ENCODE data around the gene CNKSR3.

CNKSR3 gene

DNA sequence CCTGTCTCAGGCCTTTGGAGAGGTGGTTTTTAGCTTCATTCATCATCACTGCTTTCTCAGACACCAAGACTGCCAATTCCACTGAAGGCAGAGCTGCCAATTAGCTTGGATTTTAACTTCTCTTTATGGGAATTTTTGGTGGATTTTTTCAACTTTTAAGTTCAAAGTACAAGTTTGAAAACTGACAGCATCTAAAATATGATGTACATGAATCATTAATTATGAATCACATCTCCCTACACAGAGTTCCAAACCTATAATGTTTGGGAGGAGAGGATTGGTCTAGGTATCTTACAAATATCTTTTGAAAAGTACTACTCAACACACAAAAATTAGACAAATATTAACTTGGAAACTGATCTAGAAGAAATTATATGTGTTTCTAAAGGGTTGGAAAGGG is 25.5 kb downstream of the CNKSR3 start:
- Mint-ChIP-seq H3K4me3 (no peak overlapping the region), H3K36me3 (ENCODE audit: low read depth) (no peaks in the 10 kb centered on the region), H3K4me1 (ENCODE audit: low read depth) (no peaks in the 10 kb centered on the region), H3K27ac (no peak overlapping the region), H3K9me3 (no peaks in the 10 kb centered on the region), H3K27me3 (ENCODE audit: low read depth) (no peaks in the 10 kb centered on the region)

DNA sequence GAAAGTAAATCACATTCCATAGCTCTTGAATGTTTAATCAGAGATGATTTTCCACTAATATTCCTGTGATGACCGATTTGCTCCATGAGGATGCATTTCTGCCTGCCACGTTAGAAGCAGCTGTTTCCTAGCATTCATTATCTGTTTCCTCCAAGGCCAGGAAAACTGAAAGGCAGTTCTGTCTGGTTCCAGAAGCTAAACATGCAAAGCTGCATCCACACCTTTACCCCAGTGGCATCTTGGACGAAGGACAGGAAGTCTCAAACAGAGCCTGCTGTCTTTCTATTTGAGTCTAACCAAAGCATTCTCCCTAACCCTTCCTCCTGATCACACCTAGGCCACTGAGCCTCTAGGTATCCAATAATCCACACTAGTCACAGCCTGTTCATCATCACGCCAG is 27.6 kb downstream of the CNKSR3 start:
- Mint-ChIP-seq H3K9me3 (no peaks in the 10 kb centered on the region), H3K4me1 (ENCODE audit: low read depth) (no peaks in the 10 kb centered on the region), H3K36me3 (ENCODE audit: low read depth) (no peaks in the 10 kb centered on the region), H3K4me3 (no peak overlapping the region), H3K27me3 (ENCODE audit: low read depth) (no peaks in the 10 kb centered on the region), H3K27ac (no peak overlapping the region)

DNA sequence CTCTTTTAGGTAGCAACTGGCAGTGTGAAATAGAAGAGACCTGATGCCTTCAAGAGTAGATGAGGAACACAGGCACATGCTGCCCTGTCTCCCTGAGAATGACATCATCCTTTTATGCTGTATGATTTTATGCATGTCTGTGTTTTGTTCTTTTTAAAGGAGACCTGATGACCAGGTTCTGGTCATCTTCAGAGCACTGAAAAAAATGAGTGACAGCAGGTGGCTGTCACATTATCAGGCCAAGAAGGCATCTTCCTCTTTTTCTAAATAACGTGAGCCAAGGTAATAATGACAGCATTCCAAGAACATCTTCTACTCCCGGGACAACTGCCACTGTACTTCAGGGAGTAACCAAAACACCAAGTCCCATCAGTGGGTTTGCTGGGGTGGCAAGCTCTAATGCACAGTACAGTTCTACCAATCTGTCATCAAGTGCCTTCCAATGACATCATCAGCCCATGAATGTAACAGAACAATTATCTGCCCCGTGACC is 28.9 kb downstream of the CNKSR3 start:
- H3K4me3 Mint-ChIP-seq, result no peak overlapping the region
- H3K27me3 Mint-ChIP-seq (ENCODE audit: low read depth), result no peaks in the 10 kb centered on the region
- no peaks in the 10 kb centered on the region for H3K9me3 Mint-ChIP-seq
- H3K4me1 Mint-ChIP-seq (ENCODE audit: low read depth), result no peaks in the 10 kb centered on the region
- H3K36me3 Mint-ChIP-seq (ENCODE audit: low read depth), result no peaks in the 10 kb centered on the region
- H3K27ac Mint-ChIP-seq, result no peak overlapping the region

DNA sequence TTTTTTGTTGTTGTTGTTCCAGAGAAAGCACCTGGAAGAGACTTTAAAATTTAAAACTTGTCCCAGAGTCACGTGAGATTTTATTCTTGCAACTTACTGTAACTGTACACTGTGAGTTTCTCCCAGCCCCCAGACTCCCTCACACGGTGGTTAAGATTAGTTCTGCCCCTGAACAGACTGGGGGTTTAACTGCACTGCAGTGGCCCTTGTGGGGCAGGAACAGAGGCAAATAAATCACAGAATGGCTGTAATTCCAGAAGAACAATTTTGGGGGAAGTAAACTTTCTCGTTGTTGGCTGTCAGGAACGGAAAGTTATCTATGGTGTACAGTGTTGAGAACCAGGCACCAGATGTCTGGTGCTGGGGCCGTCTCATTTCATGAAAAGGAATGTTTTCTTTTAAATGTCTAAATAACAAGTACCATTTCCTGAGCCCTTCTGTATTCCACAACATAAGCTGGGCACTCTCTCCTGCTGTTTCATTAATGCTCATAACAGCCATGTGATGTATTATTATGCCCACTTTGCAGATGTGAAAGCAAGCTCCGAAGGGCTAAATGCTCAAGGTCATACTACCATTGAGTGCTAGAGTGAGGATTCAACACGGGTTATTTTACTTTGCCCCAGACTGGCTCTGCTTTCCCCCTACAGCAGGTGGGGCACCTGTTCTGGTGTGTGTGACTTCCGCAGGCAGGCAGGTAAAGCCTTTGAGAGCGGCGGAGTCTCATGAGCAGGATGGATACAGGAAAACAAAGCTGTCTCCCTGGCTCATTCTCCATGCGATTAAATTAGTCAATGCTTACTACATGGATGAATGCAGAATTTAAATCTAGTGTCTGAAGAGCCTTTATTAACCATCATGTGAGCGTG is 30.5 kb downstream of the CNKSR3 start:
- no peak overlapping the region for H3K4me3 Mint-ChIP-seq
- H3K9me3 Mint-ChIP-seq, result no peaks in the 10 kb centered on the region
- H3K4me1 Mint-ChIP-seq (ENCODE audit: low read depth), result no peaks in the 10 kb centered on the region
- no peak overlapping the region for H3K27ac Mint-ChIP-seq
- no peaks in the 10 kb centered on the region for H3K36me3 Mint-ChIP-seq (ENCODE audit: low read depth)
- H3K27me3 Mint-ChIP-seq (ENCODE audit: low read depth), result no peaks in the 10 kb centered on the region

DNA sequence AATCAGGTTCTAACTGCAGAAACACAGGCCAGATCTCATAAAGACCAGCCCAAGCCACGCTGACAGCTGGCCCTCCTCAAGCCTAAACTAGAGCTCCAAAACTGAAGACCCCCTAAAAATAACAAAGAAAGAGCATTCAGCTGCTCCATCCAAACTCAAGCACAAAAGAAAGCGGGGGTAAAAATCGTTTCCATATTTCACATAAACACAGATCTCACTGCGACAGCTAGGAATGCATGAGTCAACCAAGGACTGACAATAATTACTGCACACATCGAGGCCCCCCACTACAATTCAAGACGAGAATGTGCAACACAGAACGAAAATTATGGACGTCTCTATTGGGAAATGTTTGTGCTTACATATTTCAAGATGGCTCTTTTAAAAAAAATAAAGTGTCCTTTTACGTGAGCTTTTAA is 31.1 kb downstream of the CNKSR3 start:
- no peaks in the 10 kb centered on the region for H3K9me3 Mint-ChIP-seq
- H3K4me1 Mint-ChIP-seq (ENCODE audit: low read depth), result no peaks in the 10 kb centered on the region
- H3K27ac Mint-ChIP-seq, result no peak overlapping the region
- no peaks in the 10 kb centered on the region for H3K27me3 Mint-ChIP-seq (ENCODE audit: low read depth)
- no peaks in the 10 kb centered on the region for H3K36me3 Mint-ChIP-seq (ENCODE audit: low read depth)
- no peak overlapping the region for H3K4me3 Mint-ChIP-seq

DNA sequence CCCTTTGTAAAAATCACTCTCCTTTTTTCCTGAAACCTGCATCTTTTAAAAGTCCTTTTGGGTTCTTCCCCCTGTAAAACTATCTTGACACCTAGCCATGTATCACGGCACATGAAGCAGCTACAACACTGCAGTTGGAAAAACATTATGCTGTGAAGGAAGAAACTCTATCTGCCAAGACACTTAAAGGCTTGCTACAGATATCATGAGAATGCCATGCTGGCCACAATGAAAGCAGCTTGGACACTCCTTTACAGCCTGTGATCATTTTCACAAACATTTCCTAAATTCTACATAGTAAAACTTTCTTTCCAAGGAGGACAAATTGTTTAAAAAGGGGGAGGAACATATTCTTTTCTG is 31.8 kb downstream of the CNKSR3 start:
- H3K27ac Mint-ChIP-seq, result no peak overlapping the region
- no peaks in the 10 kb centered on the region for H3K9me3 Mint-ChIP-seq
- no peak overlapping the region for H3K4me3 Mint-ChIP-seq
- H3K27me3 Mint-ChIP-seq (ENCODE audit: low read depth), result no peaks in the 10 kb centered on the region
- H3K36me3 Mint-ChIP-seq (ENCODE audit: low read depth), result no peaks in the 10 kb centered on the region
- H3K4me1 Mint-ChIP-seq (ENCODE audit: low read depth), result no peaks in the 10 kb centered on the region

DNA sequence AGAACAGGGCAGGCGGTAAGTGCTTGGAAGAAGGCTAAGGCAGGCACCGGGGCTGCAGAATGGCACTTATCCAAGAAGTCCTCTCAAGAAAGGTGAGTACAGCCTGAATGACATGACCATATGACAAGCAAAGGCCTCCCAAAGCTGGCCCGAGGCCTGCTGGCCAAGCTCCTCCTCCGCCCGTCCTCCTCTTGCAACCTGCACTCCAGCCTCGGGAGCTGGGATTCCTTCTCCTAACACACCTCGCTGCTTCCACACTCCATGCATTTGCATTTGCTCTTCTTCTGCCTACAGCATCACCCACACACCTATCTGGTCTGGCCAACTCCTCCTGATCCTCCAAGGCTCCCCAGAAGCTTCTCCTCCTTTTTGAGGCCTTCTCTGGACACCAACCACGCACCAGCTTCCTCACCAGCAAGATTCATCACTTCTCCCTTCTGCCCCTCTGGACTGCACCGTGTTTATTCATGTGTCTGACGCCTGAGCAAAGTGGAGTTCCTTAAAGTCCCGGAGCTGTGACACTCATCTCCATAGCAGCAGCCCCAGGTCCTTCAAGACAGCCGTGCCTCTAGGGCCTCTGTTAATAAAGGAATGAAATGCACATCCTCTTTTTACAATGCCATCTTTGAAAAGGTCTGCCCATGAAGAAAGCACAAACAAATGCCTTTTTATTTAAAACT is 32.3 kb downstream of the CNKSR3 start:
- Mint-ChIP-seq H3K4me3 (no peak overlapping the region), H3K9me3 (no peaks in the 10 kb centered on the region), H3K36me3 (ENCODE audit: low read depth) (no peaks in the 10 kb centered on the region), H3K4me1 (ENCODE audit: low read depth) (no peaks in the 10 kb centered on the region), H3K27me3 (ENCODE audit: low read depth) (no peaks in the 10 kb centered on the region), H3K27ac (no peak overlapping the region)

DNA sequence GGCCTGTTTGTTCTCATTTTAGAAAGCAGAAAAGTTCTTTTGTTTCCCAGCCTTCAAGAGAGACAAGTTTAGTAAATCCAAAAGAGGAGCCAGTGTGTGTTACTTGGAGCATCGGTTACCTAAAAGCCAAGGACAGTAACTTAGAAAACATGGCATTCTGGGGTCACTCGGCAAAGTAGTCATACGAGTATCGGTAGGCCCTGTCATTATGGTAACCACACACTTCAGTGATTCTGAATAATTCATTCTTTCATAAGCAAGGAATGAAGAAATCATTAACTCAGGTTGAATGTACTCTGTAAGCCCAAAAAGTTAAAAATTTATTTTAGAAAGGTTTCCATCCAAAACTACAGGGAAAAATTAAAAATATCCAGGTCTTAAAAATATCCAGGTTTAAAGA is 34.0 kb downstream of the CNKSR3 start:
- Mint-ChIP-seq H3K36me3 (ENCODE audit: low read depth) (no peaks in the 10 kb centered on the region), H3K27me3 (ENCODE audit: low read depth) (no peaks in the 10 kb centered on the region), H3K4me3 (no peak overlapping the region), H3K4me1 (ENCODE audit: low read depth) (no peaks in the 10 kb centered on the region), H3K9me3 (no peaks in the 10 kb centered on the region), H3K27ac (no peak overlapping the region)

DNA sequence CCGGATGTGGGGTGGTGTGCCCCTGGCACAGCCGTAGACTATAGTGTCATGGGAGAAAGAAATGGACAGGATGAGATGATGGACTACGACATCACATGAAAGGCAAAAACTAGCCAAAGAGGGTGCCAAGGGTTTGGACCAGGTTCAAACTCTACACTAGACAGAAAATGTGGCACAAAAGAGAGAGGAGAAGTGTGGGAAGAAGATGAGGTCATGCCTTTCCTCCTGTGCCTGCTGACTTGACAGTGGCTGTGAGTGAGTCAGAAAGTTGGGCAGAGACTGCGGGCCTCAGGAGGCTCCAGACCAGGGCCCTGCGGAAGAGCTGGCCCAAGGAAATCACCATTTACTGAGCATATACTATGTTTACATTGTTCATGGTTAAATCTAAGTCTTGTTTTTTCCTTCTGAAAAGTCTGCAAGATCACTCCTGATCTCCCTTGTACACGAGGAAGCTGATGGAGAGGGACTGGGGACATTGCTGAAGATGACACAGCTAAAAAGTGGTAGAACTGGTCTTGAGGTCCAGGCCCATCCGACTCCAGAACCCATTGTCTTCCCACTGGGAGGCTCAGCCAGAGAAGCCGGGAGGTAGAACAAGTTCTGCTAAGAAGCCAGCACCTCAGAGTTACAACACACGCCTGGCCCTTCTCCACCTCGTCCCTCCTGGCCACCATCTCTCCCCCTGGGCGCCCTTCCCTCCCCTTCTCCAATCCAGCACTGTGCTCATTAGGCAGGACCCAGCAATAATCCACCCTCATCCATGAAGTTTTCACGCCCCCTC is 35.6 kb downstream of the CNKSR3 start:
- Mint-ChIP-seq H3K36me3 (ENCODE audit: low read depth) (no peaks in the 10 kb centered on the region), H3K27me3 (ENCODE audit: low read depth) (no peaks in the 10 kb centered on the region), H3K4me1 (ENCODE audit: low read depth) (no peaks in the 10 kb centered on the region), H3K27ac (no peak overlapping the region), H3K9me3 (peaks cover 4% of the 10 kb centered on the region), H3K4me3 (no peak overlapping the region)

DNA sequence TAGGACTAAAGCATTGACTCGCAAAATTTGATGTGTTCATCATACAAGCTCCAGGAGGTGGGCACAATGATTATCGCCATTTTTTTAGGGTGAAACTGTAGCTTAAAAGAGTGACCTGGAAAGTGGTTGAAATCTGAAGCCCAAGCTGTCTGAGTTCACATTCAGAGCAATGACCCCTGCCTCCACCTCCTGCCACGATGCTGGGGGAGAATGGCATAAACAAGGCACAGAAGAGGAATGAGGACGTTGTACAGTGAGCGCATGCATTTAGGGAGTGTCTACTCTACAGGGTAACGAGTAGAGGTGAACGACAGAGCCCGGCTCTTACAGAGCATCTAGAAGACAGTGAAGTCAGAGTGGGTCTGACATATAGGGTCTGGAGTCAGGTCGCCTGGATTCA is 37.2 kb downstream of the CNKSR3 start:
- Mint-ChIP-seq H3K4me1 (ENCODE audit: low read depth) (no peaks in the 10 kb centered on the region), H3K36me3 (ENCODE audit: low read depth) (no peaks in the 10 kb centered on the region), H3K4me3 (no peak overlapping the region), H3K27ac (no peak overlapping the region), H3K27me3 (ENCODE audit: low read depth) (no peaks in the 10 kb centered on the region), H3K9me3 (peaks cover 4% of the 10 kb centered on the region)

DNA sequence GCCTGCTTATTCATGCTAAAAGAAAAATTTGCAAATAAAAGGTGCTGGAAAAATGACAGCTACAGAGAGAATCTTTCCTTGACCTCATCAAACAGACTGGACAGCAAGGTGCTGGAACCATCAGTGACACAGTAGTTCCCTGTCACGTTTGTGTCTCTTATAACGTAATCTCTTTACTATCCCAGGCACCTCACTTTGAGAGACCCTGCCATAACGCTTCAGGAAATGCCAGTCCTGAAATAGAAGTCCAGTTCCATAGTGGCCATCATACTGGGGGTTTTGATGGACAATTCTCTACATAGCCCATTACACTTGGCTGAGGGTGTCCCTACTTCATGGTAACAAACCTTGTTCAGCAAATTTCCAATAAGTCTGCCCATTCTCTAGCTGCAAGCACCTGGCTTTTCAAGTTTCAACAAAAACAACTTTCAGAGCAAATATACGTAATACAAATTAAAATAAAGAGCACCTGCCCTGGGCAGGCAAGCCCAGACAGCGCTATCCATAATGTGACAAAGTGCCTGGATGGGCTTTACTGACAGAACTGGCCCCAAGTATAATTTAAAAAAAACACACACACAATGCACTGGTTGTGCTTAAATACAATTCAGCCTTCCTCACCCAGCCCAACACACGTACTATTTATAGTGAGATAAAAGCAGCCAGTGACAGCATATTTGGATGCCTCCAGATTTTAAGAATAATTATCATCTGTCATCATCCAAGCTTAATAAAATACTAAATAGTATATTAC is 38.7 kb downstream of the CNKSR3 start:
- Mint-ChIP-seq H3K27ac (no peak overlapping the region), H3K9me3 (peaks cover 4% of the 10 kb centered on the region), H3K4me3 (no peak overlapping the region), H3K27me3 (ENCODE audit: low read depth) (no peaks in the 10 kb centered on the region), H3K4me1 (ENCODE audit: low read depth) (no peaks in the 10 kb centered on the region), H3K36me3 (ENCODE audit: low read depth) (no peaks in the 10 kb centered on the region)

DNA sequence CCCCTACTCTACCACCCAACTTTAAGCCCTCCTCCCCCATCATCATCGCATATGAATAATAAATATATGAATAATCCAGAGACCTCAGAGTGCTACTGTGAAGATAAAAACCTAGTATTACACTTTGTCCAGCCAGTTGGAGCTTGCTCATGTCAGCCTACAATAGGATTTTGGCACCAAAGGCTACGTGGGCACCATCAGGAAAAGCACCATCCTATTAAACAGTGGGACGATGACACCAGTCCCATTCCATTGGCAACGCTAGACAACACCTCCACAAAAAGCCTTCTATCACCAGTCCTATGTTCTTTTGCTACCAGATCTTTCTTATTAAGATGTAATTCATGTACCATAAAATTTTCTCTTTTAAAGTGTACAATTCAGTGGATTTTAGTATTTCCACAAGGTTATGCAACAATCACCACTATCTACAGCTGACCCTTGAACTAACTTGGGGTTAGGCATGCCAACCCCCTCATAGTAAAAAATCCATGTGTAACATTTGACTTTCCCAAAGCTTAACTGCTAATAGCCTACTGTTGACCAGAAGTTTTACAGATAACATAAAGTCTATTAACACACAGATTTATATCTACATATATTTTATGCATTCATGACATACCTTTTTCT is 41.1 kb downstream of the CNKSR3 start:
- H3K4me1 Mint-ChIP-seq (ENCODE audit: low read depth), result no peaks in the 10 kb centered on the region
- peaks cover 4% of the 10 kb centered on the region for H3K9me3 Mint-ChIP-seq
- no peak overlapping the region for H3K27ac Mint-ChIP-seq
- H3K36me3 Mint-ChIP-seq (ENCODE audit: low read depth), result no peaks in the 10 kb centered on the region
- H3K4me3 Mint-ChIP-seq, result no peak overlapping the region
- no peaks in the 10 kb centered on the region for H3K27me3 Mint-ChIP-seq (ENCODE audit: low read depth)

DNA sequence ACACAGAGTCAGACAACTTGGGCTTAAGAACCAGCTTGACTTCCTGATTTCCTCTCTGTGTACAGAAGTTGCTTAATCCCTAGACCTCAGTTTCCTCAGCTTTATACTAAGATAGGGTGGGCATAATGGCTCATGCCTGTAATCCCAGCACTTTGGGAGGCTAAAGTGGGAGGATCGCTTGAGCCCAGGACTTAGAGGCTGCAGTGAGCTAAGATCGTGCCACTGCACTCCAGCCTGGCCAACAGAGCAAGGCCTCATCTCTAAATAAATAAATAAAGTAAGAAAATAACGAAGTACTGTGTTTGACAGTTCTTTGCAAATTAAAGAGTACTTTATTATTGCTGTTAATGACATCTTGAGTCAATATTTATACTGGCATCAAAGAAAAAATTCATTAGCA is 41.7 kb downstream of the CNKSR3 start:
- no peaks in the 10 kb centered on the region for H3K4me1 Mint-ChIP-seq (ENCODE audit: low read depth)
- H3K36me3 Mint-ChIP-seq (ENCODE audit: low read depth), result no peaks in the 10 kb centered on the region
- no peak overlapping the region for H3K4me3 Mint-ChIP-seq
- H3K27ac Mint-ChIP-seq, result no peak overlapping the region
- H3K9me3 Mint-ChIP-seq, result peaks cover 4% of the 10 kb centered on the region
- no peaks in the 10 kb centered on the region for H3K27me3 Mint-ChIP-seq (ENCODE audit: low read depth)

Measured in T-helper 1 cell treated with Interleukin-12 subunit alpha and Interleukin-12 subunit beta and Interleukin-4 antibody, amounts not matched to agents 30 μg/mL and 1 μg/mL, for 36 hours (primary cell).